ENCODE results near the gene INMT.

GRCh38 chr7:30734497-30734896 is 17.4 kb upstream of the INMT start:
- TF ChIP-seq CTCF (IDR thresholded peaks at IDR 0.05; ENCODE audit: insufficient read depth, low read depth, low read length) (no peak), EZH2 (IDR thresholded peaks at IDR 0.05; ENCODE audit: insufficient read depth, low read length) (no peak)

Measured in astrocyte (in vitro differentiated cells and primary cell).